VCaP (cell line): Measurements from ENCODE around the gene SMLR1.

Experiments used
- H3K27ac ChIP-seq: fragments of 450-650 bp; 2 replicates; pipeline ENCODE4 v1.5.1; 2017
- CTCF ChIP-seq: fragments of 450-650 bp; conservative IDR thresholded peaks from 2 replicates; pipeline ENCODE4 v1.5.1; 2017; ENCODE audit warnings: mild to moderate bottlenecking, moderate library complexity

SMLR1 gene

GRCh38 chr6:130879826-130880225 lies 52.6 kb downstream of the SMLR1 start:
- no peak for TF ChIP-seq CTCF
- H3K27ac ChIP-seq = no peak overlapping the region

GRCh38 chr6:130882370-130882769 lies 55.2 kb downstream of the SMLR1 start:
- no peak for TF ChIP-seq CTCF
- no peak overlapping the region for H3K27ac ChIP-seq

- H3K27ac ChIP-seq = no peak overlapping the region
- peak; percentile 89 for TF ChIP-seq CTCF
Measured at GRCh38 chr6:130885392-130886192, 58.4 kb downstream of the SMLR1 start.
